ENCODE results near the gene PLXNA4. TPM values are rescaled to one million over a fixed set of nuclear protein-coding genes. Genes with fewer than 3 reads are reported as not detected.

PLXNA4 gene
- total and polyA plus RNA-seq, 2 donors (not counting 1 experiment from before 2014, with no cell fraction given) = not detected

GRCh38 chr7:132465516-132465915 lies 110.8 kb downstream of the PLXNA4 start:
- POLR2A ChIA-PET = no interaction called here
- 86% methylated on average over 3 of the region's 4 CpGs for WGBS (ENCODE audit: insufficient coverage)

DNA sequence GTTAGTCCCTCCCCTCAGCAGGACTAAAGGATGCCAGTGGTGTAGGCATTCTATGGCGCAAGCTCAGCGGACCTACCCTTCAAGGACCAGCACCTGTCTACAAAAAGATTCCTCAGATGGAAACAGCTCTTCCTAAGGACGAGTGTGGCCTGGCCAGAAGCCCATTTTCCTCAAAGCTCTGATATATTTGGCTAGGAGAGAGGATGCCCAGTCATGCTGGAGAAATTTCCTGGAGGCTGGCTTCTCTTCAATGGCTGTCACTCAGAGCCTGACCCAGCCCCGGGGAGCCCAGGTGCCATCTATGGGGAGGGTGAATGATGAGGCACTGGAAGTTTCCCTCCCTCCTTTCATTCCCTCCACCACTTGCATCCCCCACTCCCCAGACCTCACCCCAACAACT lies 111.5 kb downstream of the PLXNA4 start:
- H3K9me3 ChIP-seq (ENCODE audit: control extremely low read depth in 1 of 3, control insufficient read depth in 2 of 3, insufficient read depth in 1 of 3, low read length in 2 of 3) = peaks cover 0 to 3% (median 0%) of the 10 kb centered on the region in 3 donors
- ATAC-seq (ENCODE audit: low read depth) (no peak), DNase-seq (no peak)
- POLR2A ChIA-PET = no interaction called here
- peaks cover 0 to 2% (median 0%) of the 10 kb centered on the region in 4 experiments for H3K27me3 ChIP-seq (replicated peaks in 1 of 4; ENCODE audit: control extremely low read depth in 1 of 4, control insufficient read depth in 3 of 4, insufficient read depth in 4 of 4, low read length in 3 of 4)
- H3K9me3 Mint-ChIP-seq (ENCODE audit: insufficient read depth) = no peaks in the 10 kb centered on the region
- H3K4me1 Mint-ChIP-seq = no peaks in the 10 kb centered on the region
- WGBS (ENCODE audit: insufficient coverage) = no CpG with 5 or more reads among the region's 4 CpGs
- CTCF ChIA-PET = no interaction called here
- no peak overlapping the region for H3K4me3 Mint-ChIP-seq
- no peak overlapping the region for H3K4me3 ChIP-seq (ENCODE audit: control extremely low read depth in 1 of 5, extremely low read depth in 1 of 5, insufficient read depth in 1 of 5, low read depth in 2 of 5, low read length in 4 of 5)
- H3K79me2 ChIP-seq (ENCODE audit: control insufficient read depth, insufficient read depth, low read length) = no peaks in the 10 kb centered on the region
- no peaks in the 10 kb centered on the region for H3K36me3 ChIP-seq (replicated peaks in 1 of 2; ENCODE audit: control extremely low read depth in 1 of 2, control insufficient read depth in 1 of 2, extremely low read depth in 1 of 2, insufficient read depth in 2 of 2, low read length in 1 of 2)
- H3K9ac ChIP-seq (ENCODE audit: low read length) = no peak overlapping the region
- H4K20me1 ChIP-seq (ENCODE audit: control insufficient read depth, insufficient read depth, low read length, poor library complexity, severe bottlenecking) = no peaks in the 10 kb centered on the region
- no peak overlapping the region for H3K27ac ChIP-seq (ENCODE audit: low read length in 2 of 2)
- H3K4me1 ChIP-seq (ENCODE audit: control insufficient read depth in 2 of 2, insufficient read depth in 2 of 2, low read length in 2 of 2) = no peaks in the 10 kb centered on the region
- TF ChIP-seq CTCF (IDR thresholded peaks at IDR 0.05) = no peak
- TF ChIP-seq EZH2 (IDR thresholded peaks at IDR 0.05; ENCODE audit: borderline replicate concordance, insufficient read depth, low read depth, low read length, poor library complexity, severe bottlenecking) = no peak
- no peak overlapping the region for H2AFZ ChIP-seq (ENCODE audit: insufficient read depth, low read depth, low read length, poor library complexity, severe bottlenecking)
- no peak overlapping the region for H3K27ac Mint-ChIP-seq
- intact Hi-C loops (cut with micrococcal nuclease) = no loop called here
- H3K4me2 ChIP-seq (replicated peaks; ENCODE audit: low read depth, low read length, poor library complexity, severe bottlenecking) = no peak overlapping the region
- peaks cover 6% of the 10 kb centered on the region for H3K27me3 Mint-ChIP-seq

More at GRCh38 chr7:132465516-132465915, 110.8 kb downstream of the PLXNA4 start:
- ATAC-seq (ENCODE audit: low read depth) (no peak), DNase-seq (no peak)
- no peaks in the 10 kb centered on the region for H3K36me3 ChIP-seq (replicated peaks in 1 of 2; ENCODE audit: control extremely low read depth in 1 of 2, control insufficient read depth in 1 of 2, extremely low read depth in 1 of 2, insufficient read depth in 2 of 2, low read length in 1 of 2)
- H4K20me1 ChIP-seq (ENCODE audit: control insufficient read depth, insufficient read depth, low read length, poor library complexity, severe bottlenecking) = no peaks in the 10 kb centered on the region
- CTCF ChIA-PET = no interaction called here
- H3K79me2 ChIP-seq (ENCODE audit: control insufficient read depth, insufficient read depth, low read length) = no peaks in the 10 kb centered on the region
- H3K27me3 Mint-ChIP-seq = peaks cover 8% of the 10 kb centered on the region
- H3K4me3 ChIP-seq (ENCODE audit: control extremely low read depth in 1 of 5, extremely low read depth in 1 of 5, insufficient read depth in 1 of 5, low read depth in 2 of 5, low read length in 4 of 5) = no peak overlapping the region
- no peaks in the 10 kb centered on the region for H3K9me3 Mint-ChIP-seq (ENCODE audit: insufficient read depth)
- H3K4me1 ChIP-seq (ENCODE audit: control insufficient read depth in 2 of 2, insufficient read depth in 2 of 2, low read length in 2 of 2) = no peaks in the 10 kb centered on the region
- TF ChIP-seq EZH2 (IDR thresholded peaks at IDR 0.05; ENCODE audit: borderline replicate concordance, insufficient read depth, low read depth, low read length, poor library complexity, severe bottlenecking) (no peak), CTCF (IDR thresholded peaks at IDR 0.05) (no peak)
- H2AFZ ChIP-seq (ENCODE audit: insufficient read depth, low read depth, low read length, poor library complexity, severe bottlenecking) = no peak overlapping the region
- H3K27ac Mint-ChIP-seq = no peak overlapping the region
- intact Hi-C loops (cut with micrococcal nuclease) = no loop called here
- peaks cover 0 to 2% (median 0%) of the 10 kb centered on the region in 4 experiments for H3K27me3 ChIP-seq (replicated peaks in 1 of 4; ENCODE audit: control extremely low read depth in 1 of 4, control insufficient read depth in 3 of 4, insufficient read depth in 4 of 4, low read length in 3 of 4)
- peaks cover 0 to 3% (median 0%) of the 10 kb centered on the region in 3 donors for H3K9me3 ChIP-seq (ENCODE audit: control extremely low read depth in 1 of 3, control insufficient read depth in 2 of 3, insufficient read depth in 1 of 3, low read length in 2 of 3)
- H3K4me2 ChIP-seq (replicated peaks; ENCODE audit: low read depth, low read length, poor library complexity, severe bottlenecking) = no peak overlapping the region
- no peaks in the 10 kb centered on the region for H3K4me1 Mint-ChIP-seq
- H3K4me3 Mint-ChIP-seq = no peak overlapping the region
- no peak overlapping the region for H3K27ac ChIP-seq (ENCODE audit: low read length in 2 of 2)
- no peak overlapping the region for H3K9ac ChIP-seq (ENCODE audit: low read length)

All from B cell (primary cell).